ENCODE data around the gene AMY1B.
"Not testable (repeated sequence)": the region's sequence is repeated elsewhere in the genome, so short reads cannot be mapped to it uniquely, and the experiment has no call there.

Gene AMY1B

GRCh38 chr1:103650305-103650704 is 45.7 kb downstream of the AMY1B start:
- not testable (repeated sequence) for H3K4me1 ChIP-seq (ENCODE audit: insufficient read depth, low read length, poor library complexity, severe bottlenecking); H2AFZ ChIP-seq (ENCODE audit: low read length); H3K36me3 ChIP-seq (ENCODE audit: insufficient read depth, low read length); H3K9ac ChIP-seq (ENCODE audit: low read depth, low read length, poor library complexity, severe bottlenecking); H3K4me3 ChIP-seq (ENCODE audit: low read length, poor library complexity, severe bottlenecking); H3F3A ChIP-seq (ENCODE audit: low read depth); H3K4me2 ChIP-seq (ENCODE audit: low read depth, low read length, poor library complexity, severe bottlenecking); H3K79me2 ChIP-seq (ENCODE audit: insufficient read depth, low read length); H3K27me3 ChIP-seq (ENCODE audit: insufficient read depth, low read length, poor library complexity, severe bottlenecking); H4K20me1 ChIP-seq (ENCODE audit: insufficient read depth, low read length, poor library complexity, severe bottlenecking); H3K9me3 ChIP-seq (ENCODE audit: insufficient read depth, low read depth, low read length); H3K9me2 ChIP-seq (replicated peaks; ENCODE audit: low read depth, low read length)

- H3K4me3 ChIP-seq (ENCODE audit: low read length, poor library complexity, severe bottlenecking); H3K4me2 ChIP-seq (ENCODE audit: low read depth, low read length, poor library complexity, severe bottlenecking); H3K9me2 ChIP-seq (replicated peaks; ENCODE audit: low read depth, low read length); H3K9me3 ChIP-seq (ENCODE audit: insufficient read depth, low read depth, low read length); H3F3A ChIP-seq (ENCODE audit: low read depth); H3K79me2 ChIP-seq (ENCODE audit: insufficient read depth, low read length); H3K4me1 ChIP-seq (ENCODE audit: insufficient read depth, low read length, poor library complexity, severe bottlenecking); H3K36me3 ChIP-seq (ENCODE audit: insufficient read depth, low read length); H3K27me3 ChIP-seq (ENCODE audit: insufficient read depth, low read length, poor library complexity, severe bottlenecking); H3K9ac ChIP-seq (ENCODE audit: low read depth, low read length, poor library complexity, severe bottlenecking); H2AFZ ChIP-seq (ENCODE audit: low read length); H4K20me1 ChIP-seq (ENCODE audit: insufficient read depth, low read length, poor library complexity, severe bottlenecking): not testable (repeated sequence)
These were observed 52.1 kb downstream of the AMY1B start for GRCh38 chr1:103643908-103644307.

- H3K4me3 ChIP-seq (ENCODE audit: low read length, poor library complexity, severe bottlenecking); H2AFZ ChIP-seq (ENCODE audit: low read length); H3K9me3 ChIP-seq (ENCODE audit: insufficient read depth, low read depth, low read length); H3K79me2 ChIP-seq (ENCODE audit: insufficient read depth, low read length); H3K4me1 ChIP-seq (ENCODE audit: insufficient read depth, low read length, poor library complexity, severe bottlenecking); H3K9me2 ChIP-seq (replicated peaks; ENCODE audit: low read depth, low read length); H3K4me2 ChIP-seq (ENCODE audit: low read depth, low read length, poor library complexity, severe bottlenecking); H3K36me3 ChIP-seq (ENCODE audit: insufficient read depth, low read length); H3K27me3 ChIP-seq (ENCODE audit: insufficient read depth, low read length, poor library complexity, severe bottlenecking); H3K9ac ChIP-seq (ENCODE audit: low read depth, low read length, poor library complexity, severe bottlenecking); H4K20me1 ChIP-seq (ENCODE audit: insufficient read depth, low read length, poor library complexity, severe bottlenecking); H3F3A ChIP-seq (ENCODE audit: low read depth): not testable (repeated sequence)
These were observed 54.8 kb downstream of the AMY1B start for GRCh38 chr1:103641194-103641593.

Measured in Loucy (cell line).